ENCODE results near the gene EEF2K. TPM values are rescaled to one million over a fixed set of nuclear protein-coding genes. Genes with fewer than 3 reads are reported as not detected.

EEF2K gene
- total and polyA plus RNA-seq, 2 of the 13 experiments (the other 11 are each of a cell fraction or from before 2014, with no cell fraction given), result 22.0 to 23.8 TPM

DNA sequence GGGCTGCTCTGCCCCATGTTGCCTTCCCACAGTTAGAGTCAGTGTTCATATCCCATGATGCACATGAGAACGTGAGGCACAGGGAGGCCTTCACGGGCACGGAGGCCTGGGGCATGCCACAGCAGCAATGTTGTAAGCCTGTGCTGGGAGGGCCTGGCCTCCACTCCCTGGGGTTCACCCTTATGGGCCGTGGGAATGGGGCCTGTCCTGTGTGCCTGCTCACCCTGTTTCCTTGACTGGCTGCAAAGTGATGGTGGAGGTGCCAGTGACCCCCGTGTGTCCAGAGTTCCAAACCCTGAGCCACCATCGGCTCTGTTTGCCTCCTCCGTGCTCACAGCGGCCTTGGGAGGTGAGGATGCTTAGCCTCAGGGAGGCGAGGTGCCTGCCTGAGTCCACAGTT, 100.7 kb downstream of the EEF2K start (continued):
- TF ChIP-seq HBP1 (CRISPR knock-in tag; IDR thresholded peaks at IDR 0.05; ENCODE audit: low read depth) (no peak), ZNF280B (CRISPR knock-in tag; IDR thresholded peaks at IDR 0.05; ENCODE audit: borderline replicate concordance) (no peak), AKAP8 (CRISPR knock-in tag; IDR thresholded peaks at IDR 0.05) (no peak), ZNF350 (CRISPR knock-in tag; IDR thresholded peaks at IDR 0.05; ENCODE audit: borderline replicate concordance, low read depth) (0 out of 2 replicates have a peak, but pooled peaks have one; percentile 15), PCBP2 (optimal IDR thresholded peaks at IDR 0.05; ENCODE audit: low read depth, low read length, poor library complexity, severe bottlenecking) (no peak), POLR2A (IDR thresholded peaks at IDR 0.05; ENCODE audit: insufficient read depth in 1 of 2, low read depth in 2 of 2, low read length in 2 of 2) (0 out of 4 replicates have a peak, but pooled peaks of 1 of the 2 experiments have one; percentile 12), RBM22 (optimal IDR thresholded peaks at IDR 0.05; ENCODE audit: low read length) (peak; percentile 77), ZC3H4 (CRISPR knock-in tag; IDR thresholded peaks at IDR 0.05; ENCODE audit: borderline replicate concordance) (no peak)
- TF ChIP-seq, protein P1, sequence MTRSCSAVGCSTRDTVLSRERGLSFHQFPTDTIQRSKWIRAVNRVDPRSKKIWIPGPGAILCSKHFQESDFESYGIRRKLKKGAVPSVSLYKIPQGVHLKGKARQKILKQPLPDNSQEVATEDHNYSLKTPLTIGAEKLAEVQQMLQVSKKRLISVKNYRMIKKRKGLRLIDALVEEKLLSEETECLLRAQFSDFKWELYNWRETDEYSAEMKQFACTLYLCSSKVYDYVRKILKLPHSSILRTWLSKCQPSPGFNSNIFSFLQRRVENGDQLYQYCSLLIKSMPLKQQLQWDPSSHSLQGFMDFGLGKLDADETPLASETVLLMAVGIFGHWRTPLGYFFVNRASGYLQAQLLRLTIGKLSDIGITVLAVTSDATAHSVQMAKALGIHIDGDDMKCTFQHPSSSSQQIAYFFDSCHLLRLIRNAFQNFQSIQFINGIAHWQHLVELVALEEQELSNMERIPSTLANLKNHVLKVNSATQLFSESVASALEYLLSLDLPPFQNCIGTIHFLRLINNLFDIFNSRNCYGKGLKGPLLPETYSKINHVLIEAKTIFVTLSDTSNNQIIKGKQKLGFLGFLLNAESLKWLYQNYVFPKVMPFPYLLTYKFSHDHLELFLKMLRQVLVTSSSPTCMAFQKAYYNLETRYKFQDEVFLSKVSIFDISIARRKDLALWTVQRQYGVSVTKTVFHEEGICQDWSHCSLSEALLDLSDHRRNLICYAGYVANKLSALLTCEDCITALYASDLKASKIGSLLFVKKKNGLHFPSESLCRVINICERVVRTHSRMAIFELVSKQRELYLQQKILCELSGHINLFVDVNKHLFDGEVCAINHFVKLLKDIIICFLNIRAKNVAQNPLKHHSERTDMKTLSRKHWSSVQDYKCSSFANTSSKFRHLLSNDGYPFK (CRISPR knock-in tag; IDR thresholded peaks at IDR 0.05; ENCODE audit: borderline replicate concordance), result 0 out of 2 replicates have a peak, but pooled peaks have one; percentile 8

Measured in HepG2 (cell line).